Bronchus fibroblast of lung (primary cell): ENCODE results near the gene ANKRD11. TPM values are rescaled to one million over a fixed set of nuclear protein-coding genes. Genes with fewer than 3 reads are reported as not detected.

Source experiments
- total RNA-seq: library from RNA; depleted of rRNA; stranded (reverse); fragments of >200 nt; gene quantifications from 2 replicates; pipeline ENCODE4 v1.2.3, GENCODE V29; 2015

ANKRD11 gene
- total RNA-seq, result 41.5 and 45.4 TPM in 2 replicates

GRCh38 chr16:89490439-89491237, at the start of gene ANKRD11:
Gene ANKRD11, minus strand, starts transcription at chr16:89490561. Its CDS starts 173,542 bp downstream, at chr16:89317019.

GRCh38 chr16:89507834-89508590, 17.7 kb upstream of the ANKRD11 start, which contains the start of gene SPG7:
Gene SPG7, plus strand, starts transcription at chr16:89508403. Its CDS starts 15 bp downstream, at chr16:89508418.

Other genes starting within 250 kb of the ANKRD11 start
- 111 and 145 TPM in 2 replicates for gene SPG7, start 17.8 kb upstream of the ANKRD11 start, total RNA-seq
- 6,637 and 6,795 TPM in 2 replicates for gene RPL13, start 70.1 kb upstream of the ANKRD11 start, total RNA-seq
- gene CPNE7, start 85.2 kb upstream of the ANKRD11 start, total RNA-seq, result 34.2 and 41.4 TPM in 2 replicates
- gene DPEP1, start 123.1 kb upstream of the ANKRD11 start, total RNA-seq, result 0.15 and 0.34 TPM in 2 replicates
- gene CHMP1A, start 167.1 kb upstream of the ANKRD11 start, total RNA-seq, result 76.0 and 87.0 TPM in 2 replicates
- 5.1 and 7.4 TPM in 2 replicates for gene SPATA33, start 167.3 kb upstream of the ANKRD11 start, total RNA-seq
- 51.0 and 65.1 TPM in 2 replicates for gene CDK10, start 196.1 kb upstream of the ANKRD11 start, total RNA-seq
- gene SPATA2L, start 211.1 kb upstream of the ANKRD11 start, total RNA-seq, result 5.6 and 6.1 TPM in 2 replicates
- gene VPS9D1, start 230.3 kb upstream of the ANKRD11 start, total RNA-seq, result 8.5 and 9.6 TPM in 2 replicates
- gene ZNF276, start 231.0 kb upstream of the ANKRD11 start, total RNA-seq, result 6.8 and 9.9 TPM in 2 replicates